ENCODE data around the gene HPSE2.
"Not testable (repeated sequence)": the region's sequence is repeated elsewhere in the genome, so short reads cannot be mapped to it uniquely, and the experiment has no call there.

Gene HPSE2

GRCh38 chr10:98528166-98528804 is 707.4 kb downstream of the HPSE2 start:
- DNase-seq: no peak
- intact Hi-C loops (cut with DNase I): no loop called here

DNA sequence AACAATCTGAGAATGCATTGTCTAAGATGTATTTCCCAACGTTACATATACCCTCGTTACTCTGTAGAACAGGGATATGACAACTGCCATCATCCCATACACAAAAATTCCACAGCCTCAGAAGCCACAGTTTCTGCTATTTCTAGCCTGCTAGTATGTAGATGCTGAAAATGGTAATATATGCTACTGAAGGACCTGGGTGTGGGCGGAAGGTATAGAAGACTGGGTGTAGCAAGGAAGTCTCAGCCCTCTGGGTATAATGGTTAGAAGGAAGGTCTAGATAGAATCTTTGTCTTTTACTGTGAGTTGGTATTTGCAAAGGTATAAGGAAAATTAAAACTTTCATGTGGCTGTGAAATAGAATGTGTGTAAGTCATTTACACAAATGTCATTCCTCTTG is 709.7 kb downstream of the HPSE2 start:
- intact Hi-C loops (cut with DNase I): no loop called here

GRCh38 chr10:98524124-98524523 is 711.5 kb downstream of the HPSE2 start:
- no peak for DNase-seq
- intact Hi-C loops (cut with DNase I): no loop called here

More for the DNA sequence above, 709.7 kb downstream of the HPSE2 start:
- DNase-seq: no peak

DNA sequence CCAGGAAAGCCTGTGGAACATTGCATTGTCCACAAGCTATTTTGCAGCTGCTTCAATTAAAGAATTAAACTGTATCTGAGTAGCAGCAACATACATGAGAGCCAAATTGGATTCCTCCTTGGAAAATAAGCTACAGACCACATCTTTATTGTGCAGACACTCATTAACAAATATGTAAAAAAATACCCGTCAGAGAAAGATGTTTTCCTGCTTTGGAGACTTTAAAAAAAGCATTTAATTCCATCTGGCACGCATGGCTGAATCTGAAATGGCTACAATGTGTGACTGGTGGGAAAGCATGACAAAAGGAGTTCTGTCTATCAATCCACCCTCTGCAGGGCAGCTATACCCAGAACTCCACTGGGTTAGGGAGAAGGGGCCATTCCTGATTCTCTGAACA is 715.8 kb downstream of the HPSE2 start:
- no peak for DNase-seq
- intact Hi-C loops (cut with DNase I): no loop called here

DNA sequence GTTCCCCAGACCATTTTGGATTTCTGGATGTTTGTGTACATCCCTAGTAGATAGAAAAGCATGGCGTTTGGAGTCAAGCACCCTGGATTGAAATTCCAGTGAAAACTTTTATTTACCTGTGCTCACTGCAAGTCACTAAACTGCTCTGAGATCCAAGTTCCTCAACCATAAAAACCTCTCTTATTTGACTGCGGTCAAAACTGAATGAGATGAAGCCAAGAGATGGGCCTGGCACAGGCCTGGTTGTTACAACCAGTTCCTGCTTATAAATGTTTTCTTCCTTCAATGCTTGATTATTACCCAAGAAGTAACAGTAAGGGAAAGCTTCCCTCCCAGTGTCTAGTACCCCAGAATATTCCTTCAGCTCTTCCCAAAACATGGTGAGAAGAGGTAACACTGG is 718.0 kb downstream of the HPSE2 start:
- intact Hi-C loops (cut with DNase I): no loop called here
- DNase-seq: no peak

DNA sequence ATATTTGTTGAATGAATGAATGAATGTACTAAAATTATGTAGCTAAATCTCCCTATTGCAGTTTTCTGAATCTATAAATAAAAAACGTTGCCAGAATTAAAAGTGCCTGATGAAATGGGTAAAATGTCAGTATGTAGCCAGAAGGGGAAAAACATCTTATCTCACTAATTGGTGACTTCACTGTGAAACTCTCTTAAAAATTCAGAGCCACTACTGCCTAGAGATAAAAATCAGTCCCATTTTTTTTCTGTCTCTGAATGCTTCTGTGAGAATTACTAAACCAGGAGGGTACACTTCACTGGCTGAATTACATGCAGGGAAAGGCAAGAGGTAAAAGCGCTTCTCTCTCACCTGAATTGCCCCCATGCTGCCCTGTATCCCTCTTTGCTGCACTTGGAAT is 719.3 kb downstream of the HPSE2 start:
- DNase-seq: no peak
- intact Hi-C loops (cut with DNase I): no loop called here

DNA sequence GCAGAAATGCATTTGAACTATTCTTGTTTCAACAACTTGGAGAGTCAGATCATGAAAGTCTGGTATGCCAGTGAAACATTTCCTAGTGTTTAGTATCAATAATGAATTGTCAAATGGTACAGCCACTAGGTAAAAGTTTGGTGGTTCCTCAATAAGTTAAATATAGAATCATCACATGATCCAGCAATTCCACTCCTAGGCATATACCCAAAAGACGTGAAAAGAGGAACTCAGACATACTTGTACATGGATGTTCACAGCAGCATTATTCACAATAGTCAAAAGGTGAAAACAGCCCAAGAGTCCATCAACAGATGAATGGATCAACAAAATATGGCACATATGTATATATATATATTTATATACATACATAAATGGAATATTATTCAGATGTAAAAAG is 721.9 kb downstream of the HPSE2 start:
- intact Hi-C loops (cut with DNase I): no loop called here
- no peak for DNase-seq

GRCh38 chr10:98511876-98512275 is 723.8 kb downstream of the HPSE2 start:
- intact Hi-C loops (cut with DNase I): no loop called here
- no peak for DNase-seq

GRCh38 chr10:98510412-98510995 is 725.1 kb downstream of the HPSE2 start:
- intact Hi-C loops (cut with DNase I): no loop called here
- no peak for DNase-seq

GRCh38 chr10:98509745-98510144 is 725.9 kb downstream of the HPSE2 start:
- intact Hi-C loops (cut with DNase I): no loop called here
- no peak for DNase-seq

DNA sequence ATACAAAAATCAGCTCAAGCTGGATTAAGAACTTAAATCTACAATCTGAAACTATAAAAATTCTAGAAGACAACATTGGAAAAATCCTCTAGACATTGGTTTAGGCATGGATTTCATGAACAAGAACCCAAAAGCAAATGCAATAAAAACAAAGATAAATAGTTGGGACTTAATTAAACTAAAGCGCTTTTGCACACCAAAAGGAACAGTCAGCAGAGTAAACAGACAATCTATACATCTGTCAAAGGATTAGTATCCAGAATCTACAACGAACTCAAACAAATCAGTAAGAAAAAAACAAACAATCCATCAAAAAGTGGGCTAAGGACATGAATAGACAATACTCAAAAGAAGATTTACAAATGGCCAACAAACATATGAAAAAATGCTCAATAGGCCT is 733.1 kb downstream of the HPSE2 start:
- DNase-seq; intact Hi-C loops (cut with DNase I): not testable (repeated sequence)

DNA sequence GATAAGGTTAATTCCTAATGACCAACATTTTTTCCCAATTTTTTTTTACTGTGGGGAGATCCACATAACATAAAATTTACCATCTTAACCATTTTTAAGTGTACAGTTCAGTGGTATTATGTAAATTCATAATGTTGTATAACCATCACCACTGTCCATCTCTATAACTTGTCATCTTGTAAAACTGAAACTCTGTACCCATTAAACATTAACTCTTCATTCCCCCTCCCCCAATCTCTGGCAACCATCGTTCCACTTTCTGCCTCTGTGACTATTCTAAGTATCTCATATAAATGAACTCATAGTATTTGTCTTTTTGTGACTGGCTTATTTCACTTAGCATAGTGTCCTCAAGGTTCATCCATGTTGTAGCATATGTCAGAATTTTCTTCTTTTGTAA is 742.9 kb downstream of the HPSE2 start:
- intact Hi-C loops (cut with DNase I): no loop called here

GRCh38 chr10:98489561-98490481 is 745.8 kb downstream of the HPSE2 start:
- DNase-seq: no peak
- intact Hi-C loops (cut with DNase I): no loop called here

More for the DNA sequence above, 742.9 kb downstream of the HPSE2 start:
- no peak for DNase-seq

DNA sequence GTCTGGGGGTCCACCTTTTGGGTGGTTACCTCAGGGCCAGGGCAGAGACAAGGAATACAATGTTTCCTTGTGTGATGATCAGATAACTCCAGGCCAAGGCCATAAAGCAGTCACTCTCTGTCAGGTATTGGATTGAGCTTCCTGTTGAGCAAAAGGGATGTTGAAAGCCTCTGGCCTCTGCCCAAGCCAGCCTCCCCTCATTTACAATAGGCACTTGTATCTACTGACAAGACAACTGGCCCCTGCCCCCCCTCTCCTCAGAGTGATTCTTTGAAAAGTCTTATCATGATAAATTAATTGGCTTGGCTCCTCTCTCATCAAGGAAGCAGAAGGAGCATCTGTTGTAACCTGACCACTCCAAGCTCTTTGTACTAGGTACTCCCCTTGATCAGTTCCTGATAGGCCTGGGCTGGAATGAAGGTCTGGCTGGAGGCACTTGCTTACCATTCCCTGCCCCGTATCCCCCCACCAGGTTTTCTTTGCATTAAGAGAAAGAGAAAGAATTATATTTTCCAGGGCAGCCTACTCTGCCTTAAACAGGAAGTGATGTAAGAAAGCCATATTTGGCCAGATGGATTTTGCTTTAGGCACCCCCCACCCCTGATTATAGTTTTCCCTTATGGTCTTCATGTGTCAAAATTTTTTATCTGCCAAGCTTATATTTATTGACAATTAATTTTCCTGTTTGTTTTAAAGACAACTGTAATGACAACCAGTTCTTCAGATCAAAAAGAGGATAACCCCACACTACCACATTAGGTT is 746.8 kb downstream of the HPSE2 start:
- no peak for DNase-seq
- intact Hi-C loops (cut with DNase I): no loop called here

- no peak for DNase-seq
- intact Hi-C loops (cut with DNase I): no loop called here
Observed at GRCh38 chr10:98487649-98488048, 748.0 kb downstream of the HPSE2 start.

DNA sequence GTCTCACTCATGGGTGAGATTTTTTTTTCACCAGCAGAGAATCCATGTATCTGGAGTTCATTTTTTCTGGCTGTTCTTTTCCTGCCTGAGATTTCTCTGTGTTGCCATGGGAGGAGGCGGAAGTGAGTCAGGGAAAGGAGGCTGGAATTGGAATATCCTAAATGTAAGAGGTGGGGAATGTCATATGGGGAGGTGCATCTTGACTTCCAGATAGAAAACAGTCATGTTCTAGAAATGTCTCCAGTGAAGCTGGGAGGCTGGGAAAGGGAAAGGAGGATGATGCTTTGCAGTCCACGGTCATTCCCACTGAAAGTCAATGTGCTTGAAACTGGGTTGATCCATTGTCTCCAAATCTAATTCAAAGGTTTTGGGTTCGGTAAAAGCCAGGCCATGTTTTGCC is 749.2 kb downstream of the HPSE2 start:
- no peak for DNase-seq
- intact Hi-C loops (cut with DNase I): no loop called here

DNA sequence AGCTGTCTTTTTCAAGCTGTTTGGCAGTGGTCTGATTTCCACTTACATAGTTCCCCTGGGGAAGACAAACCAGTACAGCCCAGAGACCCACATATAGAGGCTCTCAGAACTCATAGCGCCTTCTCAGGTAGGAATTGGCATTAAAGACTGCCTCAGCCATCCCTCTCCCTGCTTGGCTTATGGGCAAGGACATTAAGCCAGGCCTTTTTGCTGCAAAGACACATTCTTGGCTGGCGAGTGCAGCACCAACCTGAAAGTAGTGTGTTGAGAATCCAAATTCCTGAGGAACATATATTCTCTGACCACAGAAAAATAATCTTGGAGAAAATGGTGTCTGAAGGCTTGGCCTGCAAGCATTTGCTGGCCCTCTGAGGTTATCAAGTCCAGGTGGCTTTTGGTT is 749.7 kb downstream of the HPSE2 start:
- intact Hi-C loops (cut with DNase I): no loop called here
- DNase-seq: no peak

DNA sequence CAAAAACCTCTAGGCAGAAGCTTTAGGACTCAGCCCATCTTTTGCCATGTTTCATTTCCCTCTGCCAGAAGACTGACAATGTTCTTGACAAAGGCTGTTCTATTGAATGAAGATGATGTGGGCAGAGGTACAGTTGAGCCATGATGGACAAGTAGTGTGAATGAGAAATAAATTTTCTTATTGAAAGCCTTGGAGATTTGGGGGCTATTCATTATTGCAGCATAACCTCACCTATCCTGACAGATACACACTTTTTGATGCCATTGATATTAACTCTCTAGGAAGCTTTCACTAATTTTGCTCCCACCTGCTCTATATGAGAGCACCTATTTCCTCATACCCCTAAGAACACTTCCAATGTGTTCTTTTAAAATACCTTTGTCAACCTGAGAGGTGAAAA is 752.0 kb downstream of the HPSE2 start:
- intact Hi-C loops (cut with DNase I): no loop called here
- no peak for DNase-seq

DNA sequence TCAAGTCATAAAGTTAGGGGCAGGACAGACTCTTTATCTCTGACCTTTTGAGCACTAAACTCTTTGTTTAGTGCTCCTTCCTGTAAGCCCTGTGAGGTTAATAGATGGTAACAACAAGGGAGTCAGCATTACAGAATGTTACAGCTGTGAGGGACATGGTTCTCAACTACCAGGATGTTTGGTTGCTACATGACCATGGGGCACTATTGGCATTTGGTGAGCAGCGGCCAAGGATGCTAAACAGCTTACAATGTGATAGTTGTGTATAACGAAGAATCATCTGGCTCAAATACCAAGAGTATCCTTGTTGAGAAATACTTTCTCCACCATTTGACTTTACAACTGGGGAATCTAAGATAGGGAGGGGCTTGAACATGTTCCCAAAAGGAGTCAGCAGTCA is 753.6 kb downstream of the HPSE2 start:
- intact Hi-C loops (cut with DNase I): no loop called here

GRCh38 chr10:98481404-98481945 is 754.2 kb downstream of the HPSE2 start:
- no peak for DNase-seq
- intact Hi-C loops (cut with DNase I): no loop called here

More for the DNA sequence above, 753.6 kb downstream of the HPSE2 start:
- DNase-seq: no peak
